ENCODE data around the gene WDR35.
A peak's percentile ranks its signal among the peaks of the same experiment; 100 is the strongest.
"Not testable (repeated sequence)": the region's sequence is repeated elsewhere in the genome, so short reads cannot be mapped to it uniquely, and the experiment has no call there.

The WDR35 gene

DNA sequence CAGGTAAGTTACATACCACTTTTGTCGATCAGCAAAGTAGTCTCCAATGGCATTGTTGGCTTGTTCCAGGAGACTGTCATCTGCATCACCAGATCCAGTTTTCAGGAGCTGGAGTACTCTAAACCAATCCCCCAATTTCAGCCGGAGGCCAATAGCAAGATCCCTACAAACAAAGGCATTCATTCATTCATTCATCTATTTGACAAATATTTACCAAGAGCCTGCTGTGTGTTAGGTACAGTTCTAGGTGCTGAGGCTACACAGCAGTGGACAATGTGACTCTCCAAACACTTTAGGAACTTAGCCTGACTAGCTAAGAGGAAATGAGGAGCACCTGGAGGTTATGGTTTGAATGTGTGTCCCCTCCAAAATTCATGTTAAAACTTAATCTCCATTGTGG is 53.7 kb downstream of the WDR35 start:
- DNase-seq = no peak

DNA sequence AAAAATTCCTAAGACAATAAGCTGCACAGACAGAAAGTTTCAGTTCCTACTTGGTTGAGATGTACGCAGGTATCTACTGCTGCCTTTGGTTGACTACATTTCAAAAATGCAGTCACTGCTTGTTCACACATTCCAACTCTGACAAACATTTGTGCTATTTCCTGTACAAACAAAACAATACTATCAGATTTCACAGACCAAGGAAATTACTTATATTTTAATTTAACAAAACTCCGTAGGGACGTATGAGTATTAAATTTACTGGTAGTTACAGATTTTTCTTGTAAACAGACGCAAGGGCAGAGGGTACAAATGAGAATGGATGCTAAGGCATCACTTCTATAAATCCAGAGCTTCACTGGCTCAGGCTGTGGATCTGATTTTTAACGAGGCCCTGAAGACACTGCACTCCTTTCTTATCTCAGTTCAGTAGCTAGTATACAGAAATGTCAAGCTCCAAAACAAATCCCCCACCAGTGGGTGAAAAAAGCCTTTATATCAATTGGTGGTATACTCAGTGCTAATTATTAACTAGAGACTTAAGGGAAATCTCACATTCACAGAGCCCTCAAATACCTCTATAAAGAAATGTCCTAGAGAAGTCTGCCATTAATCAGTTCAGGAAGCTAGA is 56.4 kb downstream of the WDR35 start:
- no peak for DNase-seq

DNA sequence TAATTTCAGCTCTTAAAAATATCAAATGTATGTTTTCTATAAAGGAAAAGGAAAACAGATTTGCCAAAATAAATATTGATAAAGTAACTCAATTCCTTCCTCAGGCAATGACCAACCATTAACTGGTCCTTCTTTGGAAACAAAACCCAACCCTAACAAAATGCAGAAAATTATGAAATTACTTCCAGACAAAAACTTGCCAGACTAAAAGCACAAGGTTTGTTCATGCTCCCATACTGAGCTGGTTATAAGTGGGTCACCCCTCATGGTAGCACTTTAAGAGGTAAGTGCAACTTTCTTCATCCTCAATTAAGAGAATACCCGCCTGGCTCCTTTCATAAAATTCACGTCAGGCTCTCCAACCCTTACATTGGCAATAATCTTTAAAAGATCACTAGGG is 57.0 kb downstream of the WDR35 start:
- DNase-seq = no peak

DNA sequence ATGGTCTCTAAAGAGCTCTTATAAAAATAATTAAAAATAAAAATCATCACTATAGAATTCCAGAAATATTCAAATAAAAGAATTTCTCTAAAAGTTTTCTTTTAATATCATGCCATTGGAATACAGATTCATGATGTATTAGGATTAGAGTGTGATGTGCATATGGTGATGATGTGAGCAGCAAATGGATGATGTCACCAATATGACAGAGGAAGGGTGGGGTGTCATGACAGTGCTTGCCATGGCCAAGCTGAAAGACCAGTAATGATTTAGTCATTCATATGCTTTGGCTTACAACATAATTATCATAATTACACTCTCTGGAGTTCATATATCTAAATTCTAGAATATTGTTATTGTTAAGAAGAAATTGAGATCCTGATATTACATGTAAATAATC is 60.7 kb downstream of the WDR35 start:
- DNase-seq = no peak

DNA sequence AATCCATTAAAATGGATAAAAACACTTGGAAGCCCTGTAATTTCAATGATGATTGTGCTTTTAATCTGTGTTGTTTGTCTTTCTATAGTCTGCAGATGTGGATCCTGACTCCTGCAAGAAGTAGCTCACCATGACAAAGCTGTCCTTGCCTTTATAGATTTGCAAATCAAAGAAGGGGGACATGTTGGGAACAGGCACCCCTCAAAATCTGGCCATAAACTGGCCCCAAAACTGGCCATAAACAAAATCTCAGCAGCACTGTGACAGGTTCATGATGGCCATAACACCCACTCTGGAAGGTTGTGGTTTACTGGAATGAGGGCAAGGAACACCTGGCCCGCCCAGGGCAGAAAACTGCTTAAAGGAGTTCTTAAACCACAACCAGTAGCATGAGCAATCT is 62.1 kb downstream of the WDR35 start:
- not testable (repeated sequence) for DNase-seq

DNA sequence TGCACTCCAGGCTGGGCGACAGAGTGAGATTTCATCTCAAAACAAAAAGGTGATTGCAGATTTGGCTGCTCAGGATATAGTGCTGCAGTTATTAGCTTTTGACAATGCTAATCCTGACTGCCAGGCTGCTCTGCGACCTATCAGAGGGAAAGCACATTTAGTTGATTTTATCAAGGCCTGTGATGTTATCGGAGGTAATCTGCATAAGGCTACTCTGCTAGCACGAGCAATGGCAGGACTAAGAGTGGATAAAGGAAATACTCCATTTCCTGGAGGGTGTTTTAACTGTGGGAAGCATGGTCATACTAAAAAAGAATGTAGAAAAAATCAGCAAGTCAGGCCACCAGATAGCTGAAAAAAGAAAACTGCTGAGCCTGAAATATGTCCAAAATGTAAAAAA is 65.4 kb downstream of the WDR35 start:
- DNase-seq = not testable (repeated sequence)

DNA sequence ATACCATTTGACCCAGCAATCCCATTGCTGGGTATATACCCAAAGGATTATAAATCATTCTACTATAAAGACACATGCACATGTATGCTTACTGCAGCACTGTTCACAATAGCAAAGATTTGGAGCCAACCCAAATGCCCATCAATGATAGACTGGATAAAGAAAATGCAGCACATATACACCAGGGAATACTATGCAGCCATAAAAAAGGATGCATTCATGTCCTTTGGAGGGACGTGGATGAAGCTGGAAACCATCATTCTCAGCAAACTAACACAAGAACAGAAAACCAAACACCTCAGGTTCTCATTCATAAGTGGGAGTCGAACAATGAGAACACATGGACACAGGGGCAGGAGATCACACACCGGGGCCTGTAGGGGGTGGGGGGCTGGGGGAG is 67.7 kb downstream of the WDR35 start:
- not testable (repeated sequence) for DNase-seq

DNA sequence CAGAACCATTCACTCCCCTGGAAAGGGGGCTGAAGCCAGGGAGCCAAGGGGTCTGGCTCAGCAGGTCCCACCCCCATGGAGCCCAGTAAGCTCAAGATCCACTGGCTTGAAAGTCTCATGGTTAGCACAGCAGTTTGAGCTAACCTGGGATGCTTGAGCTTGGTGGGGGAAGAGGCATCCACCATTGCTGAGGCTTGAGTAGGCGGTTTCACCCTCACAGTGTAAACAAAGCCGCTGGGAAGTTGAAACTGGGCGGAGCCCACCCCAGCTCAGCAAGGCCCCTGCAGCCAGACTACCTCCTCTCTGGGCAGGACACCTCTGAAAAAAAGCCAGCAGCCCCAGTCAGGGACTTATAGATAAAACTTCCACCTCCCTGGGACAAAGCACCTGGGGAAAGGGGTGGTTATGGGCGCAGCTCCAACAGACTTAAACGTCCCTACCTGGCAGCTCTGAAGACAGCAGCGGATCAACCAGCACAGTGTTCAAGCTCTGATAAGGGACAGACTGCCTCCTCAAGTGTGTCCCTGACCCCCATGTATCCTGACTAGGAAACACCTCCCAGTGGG is 73.4 kb downstream of the WDR35 start:
- DNase-seq = no peak

DNA sequence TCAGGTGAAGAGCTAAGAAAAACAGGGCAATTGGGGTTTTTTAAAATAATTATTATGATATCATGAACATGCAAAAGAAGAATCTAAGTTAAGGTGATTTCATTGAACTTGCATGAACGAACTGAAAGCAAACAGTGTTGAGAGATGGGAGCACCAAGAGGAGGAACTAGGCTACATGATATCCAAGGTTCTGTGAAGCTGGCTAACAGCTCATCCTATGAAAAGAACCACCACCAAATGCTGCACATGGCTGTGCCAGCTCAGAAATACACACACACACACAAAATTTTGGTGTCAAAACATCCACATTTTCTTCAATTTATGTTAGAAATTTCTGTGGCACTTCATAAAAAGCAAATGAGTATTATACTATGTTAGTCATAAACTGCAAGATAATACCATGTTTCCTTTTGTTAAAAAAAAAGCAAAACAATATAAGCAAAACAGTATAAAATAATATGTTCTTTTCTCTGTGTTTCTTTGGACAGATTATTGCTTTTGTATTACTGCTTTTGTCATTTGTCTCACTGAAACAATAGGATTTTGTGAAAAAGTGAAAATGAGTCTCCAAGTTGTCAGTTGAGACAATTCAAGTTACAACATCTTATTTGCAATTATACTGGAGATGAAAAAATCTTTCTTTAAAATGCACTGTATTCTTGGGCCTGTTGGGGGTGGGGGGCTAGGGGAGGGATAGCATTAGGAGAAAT is 75.5 kb downstream of the WDR35 start:
- no peak for DNase-seq

DNA sequence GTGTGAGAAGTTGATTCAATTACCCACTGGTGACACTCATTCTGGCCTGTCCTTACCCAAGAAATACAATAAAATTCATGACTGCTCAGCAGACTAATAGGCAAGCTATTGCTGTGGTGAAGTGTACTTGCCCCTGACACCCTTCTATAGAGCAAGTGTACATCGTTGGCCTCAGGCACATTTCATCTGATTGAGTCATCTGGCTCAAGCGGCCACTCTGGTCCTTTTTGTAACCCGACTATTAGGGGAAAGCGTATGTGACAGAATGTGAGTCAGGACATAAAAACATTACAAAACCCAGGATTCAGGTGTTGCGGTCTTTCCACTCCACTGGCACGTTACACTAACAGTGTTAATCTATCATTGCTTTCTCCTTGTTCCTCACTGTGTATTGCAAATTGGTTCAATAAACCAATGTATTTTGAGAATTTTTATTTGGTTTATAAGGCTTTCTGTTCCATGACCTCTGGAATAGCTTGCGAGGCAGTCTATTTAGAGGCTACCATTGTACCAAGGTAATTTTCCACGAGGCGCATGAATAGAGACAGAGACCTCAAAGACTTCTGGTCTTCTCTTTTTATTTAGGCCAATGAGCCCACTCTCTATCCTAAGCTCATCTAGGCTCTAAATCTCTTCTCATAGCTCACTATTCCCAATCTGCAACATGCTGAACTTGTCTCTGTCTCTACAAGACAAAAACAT is 77.9 kb downstream of the WDR35 start:
- no peak for DNase-seq

DNA sequence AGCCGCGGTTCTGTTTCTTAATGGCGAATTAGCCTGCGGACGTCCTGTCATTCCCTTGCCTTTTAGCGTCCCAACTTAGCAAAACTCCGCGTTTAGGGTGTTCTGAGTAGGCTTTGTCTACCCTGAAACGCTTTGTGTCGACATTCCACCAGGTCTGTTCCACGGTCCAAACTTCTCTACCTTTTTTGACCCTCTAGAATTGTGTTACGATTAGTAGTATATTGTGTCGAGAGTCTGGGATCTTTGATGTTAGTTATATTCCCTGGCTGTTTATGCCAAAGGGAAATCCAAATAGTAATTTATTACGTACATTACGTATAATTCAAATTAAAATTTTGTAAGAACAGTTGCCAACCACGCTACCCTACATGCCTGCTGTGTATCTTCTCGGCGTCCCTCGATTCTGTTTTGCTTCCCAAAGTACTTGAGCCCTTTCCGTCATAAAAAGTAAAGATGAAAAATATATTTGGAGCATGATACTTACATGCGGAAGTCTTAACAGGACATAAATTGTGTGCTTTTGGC is 87.6 kb downstream of the WDR35 start:
- no peak for DNase-seq

DNA sequence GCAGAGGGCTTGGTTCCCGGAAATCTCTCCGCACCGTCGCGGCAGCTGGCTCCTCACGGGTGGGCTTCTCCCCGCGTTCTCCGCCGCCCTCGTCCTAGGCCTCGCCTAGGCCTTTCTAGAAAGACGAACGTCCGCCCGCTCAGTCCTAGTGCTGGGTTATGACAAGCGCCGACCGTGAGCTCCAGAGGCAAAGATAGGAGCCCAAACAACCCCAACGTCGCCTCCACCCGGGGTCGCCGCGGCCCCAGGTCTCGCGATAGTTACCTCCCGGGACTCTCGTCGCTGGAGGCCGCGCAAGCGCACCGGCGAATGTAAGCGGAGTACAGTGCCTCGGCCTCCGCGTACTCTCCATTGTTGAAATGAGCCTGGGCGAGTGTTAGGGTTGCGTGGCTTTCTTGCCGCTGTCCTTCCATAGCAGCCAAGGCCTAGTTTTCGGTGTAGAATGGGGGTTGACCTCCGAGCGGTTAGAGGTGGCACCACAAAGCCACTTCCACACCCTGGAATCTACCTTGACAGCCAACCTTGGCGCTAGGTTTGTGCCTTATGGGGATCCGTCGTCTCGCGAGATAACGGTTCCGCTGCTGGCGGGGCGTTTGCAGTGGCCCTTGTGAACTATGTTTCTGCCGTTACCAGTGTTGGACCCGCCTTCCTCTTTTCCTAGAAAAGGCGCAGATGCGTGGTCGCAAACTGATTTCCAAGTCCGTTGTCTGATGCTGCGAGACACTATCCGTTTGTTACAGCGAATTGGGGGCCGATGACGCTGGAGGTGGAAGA is 88.3 kb downstream of the WDR35 start, which contains the start of gene TTC32:
TSS of gene TTC32 (minus strand) at position 542 of the 774 bp plus-strand sequence. CDS start at position 413, 129 bp downstream.
- DNase-seq = peak; percentile 80

DNA sequence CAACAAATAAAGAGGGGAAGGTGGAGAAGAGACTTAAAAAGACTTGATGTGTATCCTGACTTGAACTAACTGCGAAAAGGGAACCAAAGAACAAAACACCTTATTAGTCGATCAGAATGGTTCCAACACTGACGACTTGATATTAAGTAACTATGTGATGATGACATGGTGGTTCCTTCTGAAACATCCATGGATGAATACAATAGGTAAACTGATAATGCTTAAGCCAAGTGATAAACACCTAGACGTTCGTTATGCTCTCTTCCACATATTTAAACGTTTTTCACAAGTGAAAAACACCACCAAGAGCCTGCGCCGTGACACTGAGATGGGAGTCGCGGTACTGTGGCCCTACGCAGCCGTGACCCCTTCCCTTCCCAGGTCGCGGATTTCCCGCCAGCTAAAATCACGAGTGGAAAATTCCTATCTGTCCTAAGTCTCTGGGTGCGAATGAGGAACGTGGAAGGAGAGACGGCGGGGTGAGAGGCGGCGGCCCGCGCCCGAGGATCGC is 88.9 kb downstream of the WDR35 start:
- no peak for DNase-seq

DNA sequence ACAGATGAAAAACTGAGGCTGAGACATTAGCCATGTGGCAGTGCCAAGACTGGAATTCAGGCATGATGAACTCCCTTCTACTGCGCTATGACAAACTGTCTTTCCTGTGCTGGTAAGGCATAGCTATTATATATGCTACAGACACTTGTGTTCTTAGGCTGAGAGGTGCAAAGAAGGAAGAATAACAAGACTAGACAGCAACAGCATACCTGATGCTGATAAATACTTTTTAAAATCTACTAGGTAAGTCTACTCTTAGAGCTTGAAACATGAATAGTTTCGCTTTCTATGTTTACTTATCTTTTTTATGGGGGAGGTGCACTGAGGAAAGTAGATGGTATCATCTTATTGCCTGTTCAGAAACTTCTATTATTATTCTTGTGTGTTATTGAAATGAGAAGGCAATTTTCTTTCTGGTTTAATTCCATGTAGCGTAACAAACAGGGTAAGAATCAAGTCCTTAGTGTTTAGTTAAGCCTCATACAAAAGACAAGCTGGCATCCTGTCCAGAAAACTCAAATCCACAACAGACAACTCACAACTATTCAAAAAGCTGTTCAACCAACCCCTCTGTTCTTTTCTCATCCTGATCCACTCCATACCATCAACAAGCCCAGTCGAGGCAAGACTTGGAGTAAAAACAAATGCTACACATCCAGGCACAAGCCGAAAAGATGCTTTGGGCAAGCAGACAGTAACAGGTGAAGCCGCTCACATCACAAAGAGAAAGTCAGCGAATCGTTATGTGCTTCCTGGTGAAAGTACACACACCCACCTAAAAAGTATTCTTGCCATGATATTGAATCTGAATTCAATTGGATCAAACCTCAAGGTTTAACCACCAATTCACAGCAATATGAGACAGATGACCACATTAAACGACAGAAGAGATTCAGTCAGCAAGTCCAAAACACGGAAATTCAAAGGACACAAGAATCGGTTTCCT is 89.6 kb downstream of the WDR35 start:
- no peak for DNase-seq

DNA sequence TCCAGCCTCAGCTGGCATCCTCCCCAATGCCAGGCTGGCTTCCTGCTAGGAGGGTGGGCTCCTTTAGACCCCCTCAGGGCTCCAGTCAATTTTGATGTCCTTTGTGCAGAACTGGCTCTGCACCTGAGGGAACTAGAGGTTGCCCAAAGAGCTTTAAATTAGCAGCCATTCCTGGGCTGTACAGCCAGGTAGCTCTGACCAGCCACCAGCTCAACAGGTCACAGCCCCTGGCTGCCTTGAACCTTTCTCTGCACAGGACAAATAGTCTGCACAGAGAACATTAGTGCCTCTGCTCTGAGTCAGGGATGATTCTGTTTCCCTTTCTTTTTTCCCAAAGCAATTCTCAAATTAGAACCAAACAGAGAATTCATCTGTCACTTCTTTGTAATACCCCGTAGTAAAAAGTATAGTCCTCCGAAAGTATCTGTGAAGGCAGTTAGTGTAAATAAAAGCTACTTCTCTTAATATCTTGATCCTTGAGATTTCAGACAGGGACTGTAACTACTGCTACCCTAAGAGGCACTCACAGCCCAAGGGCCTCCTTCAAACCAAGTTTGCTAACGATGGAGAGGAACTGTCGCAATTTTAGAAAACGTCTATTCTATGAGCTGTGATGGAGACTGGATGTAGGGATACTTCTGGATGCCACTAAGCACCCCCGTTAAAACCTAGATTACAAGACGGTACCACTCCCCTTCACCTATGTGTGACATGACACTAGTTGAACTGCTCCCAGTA is 91.1 kb downstream of the WDR35 start:
- no peak for DNase-seq

DNA sequence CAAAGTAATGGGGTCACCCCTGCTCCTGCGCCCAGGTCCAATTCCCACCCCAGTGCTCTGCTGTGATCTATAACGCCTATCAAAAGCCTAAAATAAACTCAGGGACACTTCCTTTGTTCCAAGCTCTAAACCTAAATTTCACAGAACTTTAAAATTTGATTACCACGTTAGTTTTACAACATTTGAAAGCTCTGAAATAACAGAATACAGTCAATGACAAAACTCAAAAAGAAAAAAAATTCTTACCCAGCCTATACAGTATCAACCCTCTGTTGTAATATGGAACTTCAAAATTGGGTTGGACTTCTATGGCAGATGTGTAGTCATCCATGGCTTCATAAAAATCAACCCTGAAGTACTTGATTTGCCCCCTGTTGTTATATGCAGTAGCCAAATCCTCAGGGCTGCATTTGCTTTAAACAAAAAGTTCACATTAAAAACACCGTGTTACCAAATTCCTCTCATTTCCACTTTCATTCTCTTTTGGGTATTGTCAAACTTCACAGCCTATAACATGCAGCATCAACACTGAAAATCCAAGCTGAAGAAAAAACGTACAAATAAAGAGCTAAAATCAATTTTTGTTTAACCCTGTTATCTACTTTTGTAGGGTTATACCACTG is 92.2 kb downstream of the WDR35 start:
- no peak for DNase-seq

DNA sequence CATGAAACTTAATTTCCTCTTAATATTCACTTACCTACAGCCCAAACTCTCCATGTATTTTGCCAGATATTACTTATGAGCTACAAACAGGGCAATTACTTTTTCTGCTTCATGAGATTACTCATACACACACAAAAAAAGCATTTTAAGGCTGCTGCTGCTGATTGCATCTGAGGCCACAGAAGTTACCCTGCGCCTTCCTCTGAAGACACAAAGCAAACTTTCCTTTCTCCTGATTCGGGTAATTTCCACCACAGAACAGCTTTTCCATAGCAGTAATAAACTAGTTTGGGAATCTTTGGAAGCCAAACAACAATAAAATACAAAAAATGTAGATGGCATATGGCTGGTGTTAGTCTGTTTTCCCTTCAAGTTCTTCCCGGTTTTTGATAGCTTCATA is 94.4 kb downstream of the WDR35 start:
- DNase-seq = no peak

DNA sequence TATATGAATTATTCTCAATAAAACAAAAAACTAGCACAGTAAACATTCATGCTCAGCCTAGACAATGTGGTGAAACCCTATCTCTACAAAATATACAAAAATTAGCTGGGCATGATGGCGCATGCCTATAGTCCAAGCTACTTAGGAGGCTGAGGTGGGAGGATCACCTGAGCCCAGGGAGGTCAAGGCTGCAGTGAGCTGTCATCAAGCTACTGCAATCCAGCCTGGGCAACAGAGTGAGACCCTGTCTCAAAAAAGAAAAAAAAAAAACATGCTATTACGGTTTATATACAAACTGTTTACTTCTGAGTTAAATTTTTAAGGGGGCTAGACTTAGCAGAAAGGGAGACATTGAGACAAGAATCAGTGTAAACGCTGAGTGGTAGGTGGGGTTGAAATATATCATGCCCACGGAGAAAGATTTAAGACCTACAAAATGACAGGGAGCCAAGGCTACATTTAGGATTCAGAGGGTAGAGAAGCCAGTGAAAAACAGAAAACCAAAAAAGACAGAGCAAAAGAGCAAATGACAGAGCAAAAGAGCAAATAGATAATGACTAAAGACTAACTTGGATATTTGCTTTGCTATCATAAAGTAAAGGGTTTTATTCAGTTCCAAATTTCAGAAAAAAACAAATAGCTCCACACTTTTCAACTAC is 95.6 kb downstream of the WDR35 start:
- DNase-seq = no peak

DNA sequence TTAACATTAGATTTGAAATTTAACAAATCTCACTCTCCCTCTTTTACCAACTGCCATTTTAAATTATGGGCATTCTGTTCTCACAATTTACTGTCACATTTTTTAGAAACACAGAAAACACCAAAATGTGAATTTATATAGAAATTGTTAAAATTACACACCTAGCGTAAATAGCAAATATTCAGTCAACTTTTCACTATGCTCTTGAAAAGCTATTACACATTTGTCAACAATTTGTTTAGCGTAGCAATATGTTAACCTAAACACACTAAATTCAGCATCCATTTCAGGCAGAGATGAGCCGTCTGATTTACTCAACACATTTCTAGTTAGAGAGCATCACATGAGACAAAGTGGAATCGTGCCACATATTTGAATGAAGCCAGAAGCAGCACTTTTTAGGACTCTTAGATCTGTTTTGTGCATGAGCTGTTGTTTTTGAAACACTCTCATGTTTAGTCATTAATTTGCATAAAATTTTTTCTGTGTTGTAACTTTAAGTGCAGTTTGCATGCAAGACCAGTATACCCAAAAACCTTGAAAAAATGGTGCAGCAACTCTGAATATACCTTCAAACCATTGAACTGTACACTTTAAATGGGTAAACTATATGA is 96.3 kb downstream of the WDR35 start:
- DNase-seq = no peak

Data from NCI-H446 treated with DMSO at 0.1 percent for 48 hours (cell line).